NCI-H1105 treated with DMSO at 0.1 percent for 48 hours (cell line): ENCODE results near the gene ANKRD6.

ENCODE experiments used
- DNase-seq: peaks from one replicate; lab custom pipeline; 2025; lab: John Stamatoyannopoulos, UW

Gene ANKRD6

DNA sequence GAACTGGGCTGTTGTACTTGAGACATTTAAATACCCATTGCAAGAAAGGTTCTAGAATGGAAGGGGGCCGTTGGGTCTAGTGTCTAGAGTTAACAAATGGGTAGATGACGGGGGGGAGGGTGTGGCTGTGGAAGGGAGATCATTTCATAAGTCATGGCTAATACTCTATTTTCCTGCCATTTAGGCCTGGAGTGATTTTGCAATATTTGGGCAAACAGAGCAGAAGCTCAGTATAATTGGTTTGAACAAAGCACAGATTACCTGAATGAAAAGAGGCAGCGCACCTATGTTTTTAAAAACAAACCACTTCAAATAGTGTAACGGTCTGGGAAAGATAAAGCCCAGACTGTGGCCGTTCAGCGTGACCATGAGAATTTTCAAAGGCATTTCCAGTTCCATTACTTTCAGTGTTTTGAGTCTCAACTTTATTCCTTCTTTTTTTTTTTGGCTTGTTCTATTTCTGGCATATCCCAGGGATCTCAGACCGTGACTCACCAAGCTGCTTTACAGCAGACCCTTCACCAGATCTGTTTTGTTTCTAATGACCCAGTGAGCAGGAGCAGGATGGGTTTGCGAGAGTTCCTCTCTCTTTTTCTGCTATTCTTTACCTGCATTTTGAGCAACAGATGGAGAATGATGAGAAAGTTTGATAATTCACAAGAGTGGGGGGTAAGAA is 131.9 kb downstream of the ANKRD6 start:
- peak; percentile 10 for DNase-seq

DNA sequence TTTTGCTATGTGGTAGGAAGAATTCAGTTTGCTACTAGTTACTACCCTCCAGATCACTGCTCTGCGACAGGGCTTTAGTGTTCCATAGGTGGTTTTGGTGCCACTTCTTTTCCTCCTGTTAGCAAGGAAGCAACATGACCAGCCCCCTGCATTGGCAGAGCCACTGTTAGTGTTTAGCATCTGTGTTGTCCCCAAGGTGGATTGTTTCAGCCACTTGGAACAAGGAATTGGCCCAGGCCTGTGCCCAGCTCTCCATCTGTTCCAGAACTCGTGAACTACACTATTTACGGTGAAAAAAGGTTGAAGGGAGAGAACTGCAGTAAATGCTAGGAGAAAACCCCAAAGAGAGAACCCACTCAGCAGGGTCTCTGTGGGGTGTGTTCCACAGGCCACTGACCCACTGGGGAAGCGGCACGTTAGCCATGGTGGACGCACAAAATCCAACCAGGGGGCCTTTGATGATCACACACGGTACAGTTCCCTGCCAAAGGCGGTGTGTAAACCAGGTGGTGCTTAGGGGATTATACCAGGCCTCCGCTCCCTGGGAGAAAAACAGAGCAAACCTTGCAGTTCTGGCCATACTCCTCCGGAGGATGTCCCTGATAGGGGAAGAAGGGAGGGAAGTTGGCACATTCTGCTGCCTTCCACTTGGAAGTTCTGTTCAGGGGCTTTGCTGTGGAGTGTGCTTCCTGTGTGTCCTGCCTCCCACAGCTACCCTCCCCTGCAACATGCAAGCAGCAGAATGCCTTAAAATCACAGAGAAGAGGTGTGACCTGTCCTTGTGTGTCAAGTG is 133.3 kb downstream of the ANKRD6 start:
- no peak for DNase-seq

DNA sequence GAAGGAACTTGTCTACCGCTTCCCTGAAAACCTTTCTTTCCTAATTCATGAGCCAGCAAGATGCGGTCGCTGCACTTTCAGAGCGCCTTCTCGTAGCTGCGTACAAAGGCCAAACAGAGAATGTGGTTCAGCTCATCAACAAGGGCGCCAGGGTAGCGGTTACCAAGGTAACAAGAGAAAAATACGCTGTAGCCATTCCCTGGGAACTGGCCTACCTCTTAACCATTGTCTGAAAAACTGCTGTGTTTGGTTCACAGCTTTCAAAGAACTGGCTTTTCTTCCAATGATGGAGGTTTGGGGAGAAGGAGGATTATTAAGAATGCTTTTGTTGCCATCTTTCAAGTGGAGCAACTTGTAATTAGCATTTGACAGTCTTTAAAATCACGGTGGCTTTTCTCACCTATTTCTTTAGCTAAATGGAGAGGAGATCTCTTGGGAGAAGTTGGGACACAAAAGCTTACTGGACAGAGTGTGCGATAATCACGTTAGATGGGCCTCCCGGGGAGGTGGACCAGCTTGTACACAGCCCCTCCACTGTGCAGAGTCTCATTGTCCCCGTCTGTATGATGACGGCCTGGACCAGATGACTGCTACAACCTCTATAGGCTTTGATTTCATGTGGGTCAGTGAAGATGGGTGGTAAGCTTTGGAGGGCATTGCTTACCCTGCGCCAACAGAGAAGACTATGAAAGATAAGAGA is 134.1 kb downstream of the ANKRD6 start:
- DNase-seq: peak; percentile 2

DNA sequence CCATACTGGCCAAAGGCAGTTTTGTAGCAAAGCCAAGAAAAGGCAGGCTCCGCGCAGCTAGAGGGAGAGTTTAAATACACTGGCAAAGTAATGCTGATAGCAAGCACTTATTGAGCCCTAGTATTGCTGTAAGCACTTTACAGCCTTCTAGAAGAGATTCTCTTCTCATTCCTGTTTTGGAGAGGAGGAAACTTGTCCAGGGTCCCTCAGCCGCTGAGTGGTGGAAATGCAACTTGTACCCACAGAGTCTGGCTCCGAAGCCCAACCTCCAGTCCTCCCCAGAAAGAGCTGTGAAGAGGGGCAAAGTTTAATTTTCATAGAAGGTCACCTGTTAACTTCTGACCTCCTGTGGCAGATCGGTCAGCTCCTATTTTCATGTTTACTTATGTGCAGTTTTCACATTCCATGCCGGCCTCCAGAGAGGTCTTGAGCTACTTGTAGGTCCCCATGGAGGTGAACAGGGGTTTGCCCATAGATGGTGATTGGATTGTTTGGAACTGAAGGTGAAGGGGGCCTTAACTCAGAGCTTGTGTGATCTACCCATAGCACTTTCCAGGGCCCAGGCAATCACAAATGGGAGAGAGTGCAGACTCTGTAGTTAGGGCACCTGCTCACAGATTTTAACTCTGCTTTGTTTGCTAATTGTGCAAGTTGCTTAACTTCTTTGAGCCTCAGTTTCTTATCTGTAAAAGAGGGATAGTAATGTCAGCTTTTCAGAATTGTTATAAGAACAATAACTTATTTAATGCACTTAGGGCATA is 134.9 kb downstream of the ANKRD6 start:
- no peak for DNase-seq

DNA sequence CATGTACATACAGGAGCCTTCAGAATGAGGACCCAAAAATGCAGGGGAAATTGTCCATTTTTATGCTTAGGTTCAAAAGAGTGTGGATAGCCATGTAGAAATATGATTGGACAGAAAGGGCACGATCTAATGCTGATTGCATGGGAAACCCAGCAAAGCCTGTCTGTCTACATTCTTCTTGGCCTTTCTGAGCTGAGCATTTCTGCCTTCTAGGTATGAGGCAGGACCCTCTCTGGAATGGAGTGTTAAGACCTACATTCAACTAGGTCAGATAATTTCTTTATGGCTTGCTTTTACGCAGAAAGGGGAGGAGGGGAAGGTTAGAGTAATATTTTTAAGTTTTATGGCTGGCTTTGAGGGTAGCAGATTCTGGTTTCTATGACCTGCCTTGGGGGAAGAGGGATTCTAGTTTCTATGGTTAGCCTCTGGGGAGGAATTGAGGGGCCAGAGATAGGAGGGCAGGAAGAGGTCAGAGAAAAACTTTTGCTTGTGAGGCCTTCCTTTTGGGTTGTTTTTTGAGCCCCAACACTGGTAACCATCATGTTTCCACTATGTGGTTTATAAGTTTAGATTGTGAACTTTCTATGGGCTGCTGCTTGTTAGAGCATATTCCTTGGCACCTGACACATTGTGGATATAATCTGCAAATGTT is 142.1 kb downstream of the ANKRD6 start:
- no peak for DNase-seq

DNA sequence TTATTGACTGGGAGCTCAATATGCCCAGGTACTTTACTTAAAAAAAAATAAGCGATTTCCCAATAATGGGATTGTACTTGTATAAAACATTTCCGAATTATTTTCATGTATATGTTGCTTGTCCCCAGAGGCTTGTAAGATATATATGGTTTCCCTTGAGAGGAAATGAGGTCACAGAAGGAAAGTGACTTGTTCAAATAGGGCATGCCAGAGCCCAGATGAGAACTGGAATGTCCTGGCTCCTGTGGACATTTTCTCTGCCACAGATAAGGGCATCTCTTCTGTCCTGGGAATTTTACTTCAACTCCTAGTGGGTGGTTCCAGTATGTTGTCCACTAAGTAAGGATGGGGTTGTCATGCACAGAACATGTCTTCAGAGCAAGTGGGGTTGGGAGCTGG is 142.6 kb downstream of the ANKRD6 start:
- no peak for DNase-seq

DNA sequence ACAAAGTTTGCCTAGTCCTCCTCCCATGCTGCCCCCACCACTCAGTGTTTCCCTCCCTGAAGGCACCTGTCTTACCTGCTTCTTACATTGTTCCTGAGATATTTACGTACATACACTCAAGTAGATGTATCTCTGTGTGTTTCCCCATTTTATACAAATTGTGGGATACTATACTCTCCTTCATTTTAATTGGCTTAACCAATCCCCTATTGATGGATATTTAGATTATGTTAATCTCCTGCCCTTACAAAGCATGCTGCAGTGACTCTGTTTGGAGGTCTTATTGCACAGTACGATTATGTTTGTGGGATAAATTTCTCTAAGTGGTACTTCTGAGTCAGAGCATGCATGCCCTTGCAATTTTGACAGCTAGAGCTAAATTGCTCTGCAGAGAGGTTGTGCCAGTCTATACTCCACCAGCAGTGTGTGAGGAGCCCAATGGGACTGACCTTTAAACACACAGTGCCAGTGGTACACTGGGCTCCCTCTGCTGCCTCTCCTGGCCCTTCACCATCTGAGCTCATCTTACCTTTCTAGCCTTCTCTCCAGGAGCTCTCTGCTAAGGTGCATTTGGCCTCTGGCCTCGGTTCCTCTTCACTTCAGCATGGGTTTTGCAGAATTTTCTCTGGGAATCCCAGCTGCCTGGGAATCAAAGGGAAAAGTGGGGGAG is 148.2 kb downstream of the ANKRD6 start:
- DNase-seq: no peak

DNA sequence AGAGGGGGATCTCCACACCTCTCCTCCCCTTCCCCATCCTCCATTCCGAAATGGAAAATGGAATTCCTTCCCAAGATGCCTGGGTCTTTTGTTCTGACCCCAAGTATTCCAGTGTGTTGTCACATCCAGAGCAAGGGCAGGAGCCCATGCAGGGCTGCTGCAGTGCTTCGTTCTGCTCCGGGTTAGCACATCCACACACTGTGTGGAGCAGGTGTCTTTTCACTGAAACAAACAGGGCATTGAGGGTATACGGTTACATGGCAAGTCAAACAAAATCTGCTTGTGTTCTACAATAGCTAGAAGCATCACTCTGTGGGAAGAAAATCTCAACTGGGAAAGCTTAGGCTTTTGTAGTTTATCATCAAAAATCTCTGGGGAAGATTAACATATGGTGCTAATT is 148.7 kb downstream of the ANKRD6 start:
- DNase-seq: no peak

DNA sequence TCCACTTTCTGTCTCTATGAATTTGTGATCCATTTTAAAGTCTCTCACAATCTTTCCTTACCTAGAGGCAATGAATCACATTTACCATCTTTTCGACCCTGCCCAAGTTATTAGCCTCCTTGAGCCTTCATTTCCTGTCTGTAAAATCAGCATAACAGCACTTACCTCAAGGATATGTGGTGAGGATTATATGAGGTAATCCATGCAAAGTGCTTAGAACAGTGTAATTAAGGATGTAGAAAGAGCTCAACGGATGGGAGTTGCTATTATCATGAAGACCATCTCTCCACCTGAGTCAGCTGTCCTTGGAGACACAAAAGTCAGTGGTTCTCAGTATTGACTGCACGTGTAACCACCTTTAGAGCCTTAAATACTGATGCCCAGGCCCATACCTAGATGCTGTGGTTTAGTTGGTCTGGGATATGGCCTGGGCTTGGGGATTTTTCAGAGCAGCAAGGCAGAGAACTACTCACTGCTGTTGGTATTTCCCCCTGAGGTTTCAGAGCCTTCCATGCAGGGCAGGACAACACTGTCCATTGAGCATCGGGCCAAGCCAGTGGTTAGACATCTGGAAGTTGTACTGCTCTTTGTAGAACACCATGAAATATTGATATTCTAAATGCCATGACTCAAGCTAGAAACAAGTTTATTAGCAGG is 149.8 kb downstream of the ANKRD6 start:
- no peak for DNase-seq

DNA sequence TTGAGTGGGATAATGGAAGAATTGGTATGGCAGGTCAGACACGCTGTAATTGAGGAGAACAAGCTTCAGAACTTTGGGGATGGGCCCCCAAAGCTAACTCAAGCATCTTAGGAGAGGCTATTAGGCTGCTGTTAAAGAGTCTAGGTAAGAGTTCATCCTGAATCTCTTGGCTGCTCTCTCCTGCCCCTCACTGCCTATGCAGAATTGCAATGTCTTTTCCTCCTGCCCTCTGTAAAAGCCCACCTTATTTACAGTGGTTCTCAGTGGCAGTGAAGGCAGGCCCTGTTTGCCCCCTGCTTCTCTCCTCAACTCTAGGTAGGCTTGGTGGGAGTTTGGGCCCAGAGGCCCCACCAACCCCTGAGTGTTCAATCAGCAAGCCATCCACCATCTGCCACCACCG is 150.6 kb downstream of the ANKRD6 start:
- no peak for DNase-seq

DNA sequence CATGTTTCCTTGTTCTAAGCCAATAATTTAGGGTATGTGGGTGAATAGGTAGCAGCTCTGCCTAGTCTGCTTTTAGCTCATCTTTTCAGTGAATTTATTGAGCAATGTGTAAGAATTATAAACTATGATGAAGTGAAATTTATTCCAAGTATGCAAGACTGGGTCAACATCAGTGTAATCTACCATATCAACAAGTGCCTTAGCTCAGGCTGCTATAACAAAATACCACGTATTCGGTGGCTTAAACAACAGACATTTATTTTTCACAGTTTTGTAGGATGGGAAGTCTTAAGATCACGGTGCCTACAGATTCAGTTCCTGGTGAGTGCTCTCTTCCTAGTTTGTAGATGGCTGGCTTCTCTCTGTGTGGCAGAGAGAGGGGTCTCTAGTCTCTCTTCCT is 151.6 kb downstream of the ANKRD6 start:
- DNase-seq: no peak

DNA sequence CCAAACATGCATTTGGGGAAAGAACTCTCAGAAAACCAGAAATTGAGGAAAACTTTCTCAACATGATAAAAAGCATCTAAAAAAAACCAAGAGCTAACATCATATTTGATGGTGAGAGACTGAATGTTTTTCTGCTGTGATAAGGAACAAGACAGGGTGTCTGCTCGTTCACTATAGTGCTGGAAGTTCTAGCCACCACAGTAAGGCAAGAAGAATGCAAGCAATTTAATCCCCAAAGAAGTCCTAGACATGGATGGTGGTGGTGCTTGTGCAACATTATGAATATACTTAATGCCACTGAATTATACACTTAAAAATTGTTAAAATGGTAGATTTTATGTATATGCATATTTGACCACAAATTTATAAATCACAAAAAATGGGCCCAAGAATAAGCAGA is 152.2 kb downstream of the ANKRD6 start:
- DNase-seq: no peak

DNA sequence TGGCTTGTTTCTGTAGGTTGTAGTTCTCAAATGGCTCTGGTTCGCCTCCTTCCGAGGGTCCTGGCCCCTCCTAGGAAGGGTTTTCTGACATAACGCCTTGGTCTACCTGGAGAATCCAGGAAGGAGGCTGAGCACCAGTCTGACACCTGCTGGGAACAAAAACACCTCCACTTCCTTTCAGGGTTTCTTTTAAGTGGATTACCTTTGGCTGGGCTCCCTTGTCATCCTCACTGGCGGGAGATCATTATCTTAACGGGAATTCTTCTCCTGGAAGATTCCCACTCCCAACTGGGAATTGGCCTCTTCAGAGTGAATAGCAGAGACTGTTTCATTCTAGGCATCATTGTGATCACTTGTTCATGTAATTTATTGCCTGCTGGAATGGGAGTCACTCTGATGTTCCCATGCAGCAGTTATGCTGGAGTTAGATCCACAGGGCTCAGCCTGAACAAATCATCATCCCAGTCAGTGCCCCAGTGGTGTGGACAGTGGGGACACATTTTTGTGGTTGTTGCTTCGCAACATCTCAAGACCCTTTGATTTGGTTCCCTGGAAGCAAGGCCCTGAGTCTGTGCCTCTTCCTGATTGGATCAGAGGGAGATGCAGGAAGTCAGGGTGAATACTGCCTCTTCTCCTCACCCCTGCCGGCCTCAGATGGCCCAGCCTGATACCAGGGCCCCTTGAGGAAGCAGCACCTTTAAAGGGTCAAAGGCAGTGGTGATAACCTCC is 156.5 kb downstream of the ANKRD6 start:
- no peak for DNase-seq

DNA sequence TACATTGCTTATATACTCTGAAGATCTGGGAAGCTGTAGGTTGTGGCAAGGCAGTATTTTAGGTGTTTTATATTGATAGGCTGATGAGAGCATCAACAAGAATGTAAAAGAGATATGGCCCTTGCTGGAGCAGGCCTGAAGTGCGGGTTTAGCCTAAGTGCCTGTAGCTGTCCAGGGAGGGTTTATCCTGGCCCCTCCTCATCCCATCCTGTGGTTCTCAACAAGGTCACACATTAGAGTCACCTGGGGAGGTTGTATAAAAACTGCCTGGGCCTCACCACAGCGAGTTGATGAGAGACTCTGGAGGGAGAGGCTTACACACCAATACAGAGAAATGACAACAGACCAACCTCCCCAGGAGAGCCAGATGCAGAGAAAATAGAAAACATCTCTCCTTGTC is 157.2 kb downstream of the ANKRD6 start:
- no peak for DNase-seq

DNA sequence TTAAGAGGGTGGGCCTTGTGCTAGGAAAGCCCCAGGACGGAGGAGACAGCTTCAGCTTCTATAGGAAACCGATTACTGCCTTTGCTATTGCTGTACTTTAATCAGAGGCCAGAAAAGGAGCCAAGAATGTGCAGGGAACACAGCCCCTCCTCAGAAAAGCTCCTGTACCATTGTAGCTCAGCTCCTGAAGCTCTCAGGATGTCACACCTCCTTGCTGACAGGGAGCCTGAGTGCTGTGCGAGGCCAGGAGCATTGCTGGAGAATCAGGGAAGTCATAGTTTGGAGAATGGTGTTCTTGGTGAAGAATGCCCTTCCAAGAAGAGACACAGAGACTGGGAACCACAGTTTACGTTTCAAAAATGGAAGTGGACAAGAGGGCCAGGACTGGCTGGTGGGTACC is 158.8 kb downstream of the ANKRD6 start:
- DNase-seq: no peak

DNA sequence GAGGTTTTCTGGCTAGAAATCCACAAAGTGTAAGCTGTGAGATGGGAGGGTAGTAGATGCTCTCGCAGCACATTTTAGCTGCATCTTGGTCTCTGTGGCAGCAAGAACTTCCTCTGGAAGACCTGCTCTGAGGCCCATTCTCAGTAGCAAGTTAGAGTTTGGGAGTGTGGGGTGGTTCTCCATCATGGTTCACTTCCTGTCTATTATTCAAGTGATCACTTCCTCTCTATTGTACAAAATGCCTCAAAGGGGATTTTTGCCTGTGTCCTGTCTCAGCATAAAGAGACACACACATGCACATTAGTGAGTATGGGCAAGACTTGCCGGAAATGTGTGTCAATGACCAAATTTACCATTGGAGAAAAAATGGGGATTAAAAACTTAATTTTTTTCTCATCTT is 163.1 kb downstream of the ANKRD6 start:
- DNase-seq: no peak

DNA sequence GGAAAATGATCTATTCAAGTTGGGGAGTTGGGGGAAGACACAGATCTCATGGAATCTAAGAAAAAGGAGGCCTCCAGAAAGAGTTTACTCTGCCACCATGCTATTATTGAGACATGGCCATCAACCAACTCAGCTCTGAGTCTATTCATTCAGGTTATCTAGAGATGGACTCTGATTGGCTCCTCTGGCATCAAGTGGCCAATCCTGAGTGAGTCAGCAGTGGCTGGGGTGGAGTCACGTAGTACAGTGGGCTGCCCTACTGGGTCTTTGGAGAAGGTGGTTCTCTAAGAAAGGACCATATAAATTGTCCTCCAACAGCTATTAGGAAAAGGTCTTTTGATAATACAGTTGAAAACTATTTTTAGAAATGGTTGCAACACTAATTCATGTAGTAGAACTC is 163.5 kb downstream of the ANKRD6 start:
- DNase-seq: no peak

DNA sequence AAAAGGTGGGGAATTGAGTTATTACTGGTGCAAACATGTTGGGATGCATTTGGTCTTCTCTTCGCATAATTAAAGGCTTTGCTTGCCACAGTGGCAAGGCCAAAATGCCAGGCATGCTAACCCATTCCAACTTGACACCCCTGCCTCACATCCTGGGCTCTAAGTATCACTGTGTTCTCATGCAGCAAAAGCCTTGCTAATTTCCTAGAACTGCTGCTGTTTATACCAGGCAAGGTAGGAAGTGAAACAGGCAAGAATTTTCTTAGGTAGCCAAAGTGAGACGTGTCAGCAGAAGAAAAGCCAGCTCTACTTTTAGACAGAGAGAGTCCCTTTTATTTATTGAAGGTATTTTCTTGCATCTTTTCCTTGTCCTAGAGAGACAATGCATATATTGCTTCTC is 164.4 kb downstream of the ANKRD6 start:
- no peak for DNase-seq

DNA sequence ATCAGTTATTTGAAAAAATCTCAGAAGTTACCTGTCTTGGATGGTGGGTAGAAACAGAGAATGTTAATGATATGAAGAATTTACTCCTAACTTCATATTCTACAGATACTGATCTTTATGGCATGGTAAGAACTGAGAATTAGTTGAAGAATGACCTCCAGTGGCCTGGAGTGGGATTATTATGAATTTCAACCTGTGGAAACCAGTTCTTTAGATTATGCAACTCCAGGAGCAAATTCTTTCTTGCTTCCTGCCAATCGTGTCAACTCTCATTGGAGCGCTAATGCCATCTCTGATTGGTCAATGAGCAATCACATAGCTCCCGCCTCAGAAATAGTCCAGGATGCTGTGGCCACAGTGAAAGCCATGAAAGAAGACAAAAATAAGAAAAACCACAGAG is 165.0 kb downstream of the ANKRD6 start:
- peak; percentile 58 for DNase-seq

DNA sequence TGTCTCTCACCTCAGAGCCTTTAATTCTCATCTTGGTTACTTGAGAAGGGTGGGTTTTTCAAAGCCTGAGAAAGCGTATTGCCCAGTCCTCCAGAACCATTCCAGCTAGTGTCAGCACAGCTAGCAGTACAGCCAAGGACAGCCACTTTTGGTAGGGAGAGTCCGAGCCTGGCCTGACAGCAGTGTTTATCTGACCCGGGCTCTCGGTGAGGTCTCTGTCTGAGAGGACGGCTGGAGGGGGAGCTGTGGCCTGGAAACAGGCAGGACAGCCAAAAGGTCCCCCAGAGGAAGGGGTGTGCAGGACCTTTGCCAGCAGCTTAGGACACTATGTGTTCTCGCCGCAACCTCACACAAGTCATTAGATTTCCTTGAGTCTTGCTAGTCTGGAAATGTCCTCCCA is 166.8 kb downstream of the ANKRD6 start:
- DNase-seq: no peak
